Neural cell (in vitro differentiated cells): Measurements from ENCODE around the gene STRN3. TPM values are rescaled to one million over a fixed set of nuclear protein-coding genes. Genes with fewer than 3 reads are reported as not detected.

Experiments
- H2AFZ ChIP-seq: fragments of 200-600, 300-800 bp; sonication (generic), shearing (Covaris generic); 2 replicates; pipeline ENCODE4 v1.6.0; 2014; ENCODE audit warnings: low read depth, mild to moderate bottlenecking, antibody characterized with exemption, low read length, moderate library complexity
- H3F3A ChIP-seq: fragments of 200-600 bp; shearing (Covaris generic); 2 replicates; pipeline ENCODE4 v1.6.1; 2016; ENCODE audit warnings: mild to moderate bottlenecking, moderate library complexity, mixed read lengths, antibody characterized with exemption, low read length; ENCODE audit not compliant: insufficient read depth, poor library complexity, severe bottlenecking
- H3K27ac ChIP-seq: fragments of 200-600, 300-800 bp; sonication (generic), shearing (Covaris generic); 2 replicates; pipeline ENCODE4 v1.5.1; 2014; ENCODE audit warnings: mild to moderate bottlenecking, low read length, moderate library complexity
- H3K27me3 ChIP-seq: fragments of 300-800, 200-600 bp; sonication (generic), shearing (Covaris generic); 2 replicates; pipeline ENCODE4 v1.6.0; 2014; ENCODE audit warnings: mild to moderate bottlenecking, low read depth, low read length, moderate library complexity; ENCODE audit not compliant: insufficient read depth
- H3K36me3 ChIP-seq: fragments of 300-800, 200-600 bp; sonication (generic), shearing (Covaris generic); 2 replicates; pipeline ENCODE4 v1.5.1; 2014; ENCODE audit warnings: mild to moderate bottlenecking, antibody characterized with exemption, low read length, moderate library complexity; ENCODE audit not compliant: insufficient read depth
- H3K4me2 ChIP-seq: fragments of 300-800, 200-600 bp; sonication (generic), shearing (Covaris generic); 2 replicates; pipeline ENCODE4 v1.6.0; 2014; ENCODE audit warnings: mild to moderate bottlenecking, low read length
- H3K4me3 ChIP-seq: fragments of 300-800, 200-600 bp; sonication (generic), shearing (Covaris generic); 2 replicates; pipeline ENCODE4 v1.5.1; 2014; ENCODE audit warnings: mild to moderate bottlenecking, low read length, moderate library complexity
- H3K79me2 ChIP-seq: fragments of 200-600 bp; shearing (Covaris generic); replicated peaks from 2 replicates; pipeline ENCODE4 v1.6.0; 2014; ENCODE audit warnings: mild to moderate bottlenecking, low read length, moderate library complexity; ENCODE audit not compliant: insufficient read depth
- H3K9ac ChIP-seq: fragments of 300-800, 200-600 bp; sonication (generic), shearing (Covaris generic); 2 replicates; pipeline ENCODE4 v1.6.1; 2016; ENCODE audit warnings: mild to moderate bottlenecking, low read length, mixed read lengths
- H3K9me2 ChIP-seq: fragments of 200-600 bp; shearing (Covaris generic); 2 replicates; pipeline ENCODE4 v1.6.1; 2016; ENCODE audit warnings: mild to moderate bottlenecking, low read length, mixed read lengths; ENCODE audit not compliant: insufficient read depth
- H3K9me3 ChIP-seq: fragments of 200-600, 300-800 bp; sonication (generic), shearing (Covaris generic); 2 replicates; pipeline ENCODE4 v1.6.1; 2016; ENCODE audit warnings: mild to moderate bottlenecking, mixed run types, low read length, moderate library complexity, mixed read lengths
- H4K20me1 ChIP-seq: fragments of 200-600 bp; shearing (Covaris generic); 2 replicates; pipeline ENCODE4 v1.6.1; 2016; ENCODE audit warnings: mild to moderate bottlenecking, mixed run types; ENCODE audit not compliant: insufficient read depth
- CTCF ChIP-seq: fragments of 450-650 bp; IDR thresholded peaks from 2 replicates; pipeline ENCODE4 v1.5.1; 2014; ENCODE audit warnings: antibody characterized with exemption, mild to moderate bottlenecking, moderate library complexity; ENCODE audit not compliant: poor library complexity, severe bottlenecking
- EP300 ChIP-seq: fragments of 450-650 bp; conservative IDR thresholded peaks from 2 replicates; pipeline ENCODE4 v1.6.1; 2014; ENCODE audit warnings: antibody characterized with exemption, mild to moderate bottlenecking, moderate library complexity; ENCODE audit not compliant: poor library complexity, severe bottlenecking
- EZH2 ChIP-seq: fragments of 200-600, 300-800 bp; shearing (Covaris generic), sonication (generic); IDR thresholded peaks from 2 replicates; pipeline ENCODE4 v1.6.1; 2014; ENCODE audit warnings: antibody characterized with exemption, low read length, borderline replicate concordance, mild to moderate bottlenecking; ENCODE audit not compliant: insufficient read depth, poor library complexity, severe bottlenecking
- MXI1 ChIP-seq: fragments of 450-650 bp; conservative IDR thresholded peaks from 2 replicates; pipeline ENCODE4 v1.6.1; 2014; ENCODE audit warnings: antibody characterized with exemption, mild to moderate bottlenecking; ENCODE audit not compliant: poor library complexity, severe bottlenecking
- POLR2AphosphoS5 ChIP-seq: IDR thresholded peaks from 2 replicates; pipeline ENCODE4 v1.6.1; 2012
- RAD21 ChIP-seq: fragments of 450-650 bp; conservative IDR thresholded peaks from 2 replicates; pipeline ENCODE4 v1.6.1; 2014; ENCODE audit warnings: antibody characterized with exemption, mild to moderate bottlenecking, moderate library complexity
- REST ChIP-seq: IDR thresholded peaks from 2 replicates; pipeline ENCODE4 v1.6.1; 2012; ENCODE audit warnings: borderline replicate concordance
- SMC3 ChIP-seq: fragments of 450-650 bp; conservative IDR thresholded peaks from 2 replicates; pipeline ENCODE4 v1.6.1; 2014; ENCODE audit warnings: antibody characterized with exemption, mild to moderate bottlenecking, moderate library complexity; ENCODE audit not compliant: poor library complexity
- TAF1 ChIP-seq: IDR thresholded peaks from 2 replicates; pipeline ENCODE4 v1.6.1; 2012; ENCODE audit warnings: low read depth
- polyA plus RNA-seq: library from polyadenylated mRNA; depleted of rRNA; stranded (reverse); fragments of >200 nt; gene quantifications from 2 replicates; pipeline ENCODE4 v1.2.3, GENCODE V29; 2014

Gene STRN3
- polyA plus RNA-seq, 1 donor from 2014 or later: 60.1 TPM

- Histone ChIP-seq H3K4me3 (peak overlapping the region; percentile 91), H3K36me3 (no peaks in the 10 kb centered on the region), H3F3A (no peaks in the 10 kb centered on the region), H3K9me3 (no peaks in the 10 kb centered on the region), H3K27ac (no peak overlapping the region), H3K9me2 (no peaks in the 10 kb centered on the region), H3K27me3 (no peaks in the 10 kb centered on the region), H2AFZ (no peak overlapping the region), H4K20me1 (no peaks in the 10 kb centered on the region), H3K4me2 (no peak overlapping the region), H3K9ac (no peak overlapping the region), H3K79me2 (peaks cover 83% of the 10 kb centered on the region)
- no peak for TF ChIP-seq EP300
- TF ChIP-seq TAF1: no peak
- no peak for TF ChIP-seq REST
- no peak for TF ChIP-seq POLR2AphosphoS5
- no peak for TF ChIP-seq EZH2
- TF ChIP-seq SMC3: no peak
- TF ChIP-seq CTCF: no peak
- TF ChIP-seq MXI1: no peak
- no peak for TF ChIP-seq RAD21
Measured at GRCh38 chr14:31022386-31022785, 3.8 kb downstream of the STRN3 start.

- Histone ChIP-seq H2AFZ (no peak overlapping the region), H3K4me2 (no peak overlapping the region), H3K27me3 (no peaks in the 10 kb centered on the region), H3K79me2 (peaks cover 85% of the 10 kb centered on the region), H3K9me3 (no peaks in the 10 kb centered on the region), H3K9me2 (no peaks in the 10 kb centered on the region), H4K20me1 (no peaks in the 10 kb centered on the region), H3K27ac (no peak overlapping the region), H3K9ac (no peak overlapping the region), H3F3A (no peaks in the 10 kb centered on the region), H3K36me3 (no peaks in the 10 kb centered on the region), H3K4me3 (no peak overlapping the region)
- TF ChIP-seq CTCF: no peak
- no peak for TF ChIP-seq SMC3
- TF ChIP-seq EP300: no peak
- no peak for TF ChIP-seq EZH2
- TF ChIP-seq MXI1: no peak
- TF ChIP-seq TAF1: no peak
- TF ChIP-seq RAD21: no peak
- TF ChIP-seq POLR2AphosphoS5: no peak
- TF ChIP-seq REST: no peak
Measured at GRCh38 chr14:31021576-31021949, 4.6 kb downstream of the STRN3 start.
